ENCODE data around the gene SMARCC1. TPM values are rescaled to one million over a fixed set of nuclear protein-coding genes. Genes with fewer than 3 reads are reported as not detected.

The SMARCC1 gene
- total RNA-seq = 34.8 and 41.2 TPM in 2 replicates

DNA sequence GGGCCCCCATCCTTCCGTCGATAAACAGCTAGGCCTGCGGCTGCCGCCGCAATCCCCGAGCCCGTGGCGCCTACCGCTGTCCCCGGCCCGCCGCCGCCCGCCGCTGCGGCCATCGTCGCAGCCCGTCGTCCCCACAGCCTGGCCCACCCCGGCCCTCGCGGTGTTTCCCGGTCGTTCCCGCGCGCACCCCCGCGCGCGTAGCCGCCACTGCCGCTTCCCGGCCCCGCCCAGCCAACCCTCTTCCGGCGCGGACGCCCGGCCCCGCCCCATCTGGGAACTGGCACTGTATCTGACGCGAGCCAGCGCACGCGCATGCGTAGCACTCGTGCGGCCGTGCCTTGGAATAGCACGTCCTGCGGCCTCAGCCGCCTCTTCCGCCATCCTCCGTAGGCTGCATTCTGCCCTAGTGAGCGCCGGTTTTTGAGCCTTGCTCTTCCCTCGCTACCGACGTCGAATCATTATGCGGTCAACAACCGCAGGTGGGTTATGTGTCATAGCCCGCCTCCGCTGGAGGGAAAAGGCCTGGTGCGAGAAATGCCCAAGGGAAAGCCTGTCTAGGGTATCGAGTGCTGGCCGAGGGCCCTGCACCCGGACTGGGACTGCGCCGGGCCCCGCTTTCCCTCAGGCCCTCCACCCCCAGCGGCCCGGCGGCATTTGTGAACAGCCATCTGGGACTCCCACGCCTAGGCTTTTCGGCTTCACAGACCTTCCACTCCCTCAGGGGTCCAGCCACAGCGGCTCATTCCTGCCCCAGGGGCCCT, at the start of gene SMARCC1:
Gene SMARCC1 (minus strand): TSS at position 209 of the 761 bp plus-strand sequence. CDS start 96 bp downstream, at position 113.

GRCh38 chr3:47802734-47803479, 21.2 kb upstream of the SMARCC1 start, which contains the start of gene DHX30:
DHX30 (plus strand) TSS chr3:47803138; CDS start chr3:47810684, 7,546 bp downstream.

DNA sequence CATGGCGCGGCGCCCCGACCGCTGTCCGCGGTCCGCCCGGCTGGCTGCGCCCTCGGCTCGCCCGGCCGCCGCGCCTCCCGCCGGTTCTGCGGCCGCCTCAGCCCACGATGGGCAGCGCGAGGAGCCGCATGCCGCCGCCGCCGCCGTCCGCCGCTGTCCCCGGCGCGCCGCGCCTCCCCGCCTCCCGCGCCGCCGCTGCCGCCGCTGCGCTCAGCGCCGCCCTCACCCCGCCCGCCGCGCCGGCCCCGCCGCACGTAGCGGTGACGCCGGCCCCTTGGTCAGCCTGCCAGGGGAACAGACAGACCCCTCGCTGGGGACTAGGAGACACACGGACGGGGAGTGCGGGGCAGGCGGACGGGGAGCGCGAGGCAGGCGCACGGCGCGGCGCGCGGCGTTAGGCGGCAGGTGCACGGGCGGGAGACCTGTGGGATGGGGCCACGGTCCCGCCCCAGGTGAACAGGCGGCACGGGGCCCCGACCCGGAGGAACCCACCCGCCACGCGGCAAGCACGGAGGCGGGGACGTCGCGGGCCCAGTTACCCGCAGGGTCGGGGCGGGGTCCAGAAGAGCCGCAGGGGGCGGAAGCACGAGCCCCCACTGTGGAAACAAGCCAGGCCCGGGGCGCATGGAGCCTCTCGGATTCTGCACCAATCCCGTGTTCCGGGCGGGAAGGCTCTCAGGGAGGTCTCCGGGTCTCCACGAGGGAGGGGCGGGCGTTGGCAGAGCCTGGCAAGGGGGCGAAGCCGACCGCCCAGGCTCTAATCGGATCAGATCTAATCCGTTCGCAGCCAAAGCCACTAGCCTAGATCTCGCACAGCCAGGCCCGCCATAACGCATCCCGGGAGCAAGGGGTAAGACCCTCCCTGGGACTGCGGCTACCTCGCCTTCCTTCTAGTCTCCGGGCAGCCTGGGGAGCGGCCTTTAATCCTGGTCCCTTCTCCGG, 202.7 kb downstream of the SMARCC1 start, which contains the start of gene CSPG5:
Gene CSPG5 (minus strand): TSS at position 175 of the 942 bp plus-strand sequence. CDS start 172 bp downstream, at position 3.

Other genes with a start within 250 kb of the SMARCC1 start
- 0.07 TPM in 1 of 2 replicates, not detected in the other for gene CSPG5, start 203.0 kb downstream of the SMARCC1 start, total RNA-seq
- 68.0 and 75.9 TPM in 2 replicates for gene DHX30, start 21.2 kb upstream of the SMARCC1 start, total RNA-seq
- gene MAP4, start 234.5 kb upstream of the SMARCC1 start, total RNA-seq = 172 and 174 TPM in 2 replicates

All from mammary microvascular endothelial cell (primary cell).